H54 (cell line): ENCODE data around the gene LTBP4.

ENCODE experiments used
- DNase-seq: peaks from one replicate; pipeline ENCODE4 v3.0.0; 2011; ENCODE audit warnings: low spot score, mixed read lengths; ENCODE audit not compliant: insufficient read length
- FAIRE-seq: peaks from 3 replicates; lab custom pipeline; 2011; peaks lifted over from hg19 to GRCh38; lab: Jason Lieb, UNC
- POLR2A ChIP-seq: IDR thresholded peaks from 2 replicates; pipeline ENCODE4 v1.6.1; 2011; ENCODE audit warnings: low read depth, mild to moderate bottlenecking, low read length

The LTBP4 gene

DNA sequence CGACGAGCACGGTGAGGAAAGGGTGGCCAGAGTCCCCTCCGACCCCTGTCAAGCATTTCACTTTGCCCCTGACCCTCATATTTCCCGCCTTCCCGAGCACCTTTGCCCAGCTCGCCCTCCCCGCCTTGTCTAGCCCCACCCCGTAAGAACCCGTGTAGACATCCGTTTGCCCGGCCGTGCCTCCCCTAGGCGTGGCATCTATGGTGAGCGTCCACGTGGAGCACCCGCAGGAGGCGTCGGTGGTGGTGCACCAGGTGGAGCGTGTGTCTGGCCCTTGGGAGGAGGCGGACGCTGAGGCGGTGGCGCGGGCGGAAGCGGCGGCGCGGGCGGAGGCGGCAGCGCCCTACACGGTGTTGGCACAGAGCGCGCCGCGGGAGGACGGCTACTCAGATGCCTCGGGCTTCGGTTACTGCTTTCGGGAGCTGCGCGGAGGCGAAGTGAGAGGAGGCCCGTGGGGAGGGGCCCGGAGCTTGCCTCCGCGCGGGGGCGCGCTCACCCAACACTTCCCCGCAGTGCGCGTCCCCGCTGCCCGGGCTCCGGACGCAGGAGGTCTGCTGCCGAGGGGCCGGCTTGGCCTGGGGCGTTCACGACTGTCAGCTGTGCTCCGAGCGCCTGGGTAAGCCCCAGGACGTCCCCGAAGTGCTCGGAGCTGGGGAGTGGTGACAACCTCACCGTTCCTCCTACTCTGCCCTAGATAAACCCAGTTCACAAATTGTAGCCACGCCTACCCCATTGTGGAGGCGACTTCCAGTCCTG, 4.2 kb downstream of the LTBP4 start:
- TF ChIP-seq POLR2A, result peak; percentile 49; the same call in 1 of the 2 replicates
- peak; percentile 98 for DNase-seq
- peak; percentile 15 for FAIRE-seq

DNA sequence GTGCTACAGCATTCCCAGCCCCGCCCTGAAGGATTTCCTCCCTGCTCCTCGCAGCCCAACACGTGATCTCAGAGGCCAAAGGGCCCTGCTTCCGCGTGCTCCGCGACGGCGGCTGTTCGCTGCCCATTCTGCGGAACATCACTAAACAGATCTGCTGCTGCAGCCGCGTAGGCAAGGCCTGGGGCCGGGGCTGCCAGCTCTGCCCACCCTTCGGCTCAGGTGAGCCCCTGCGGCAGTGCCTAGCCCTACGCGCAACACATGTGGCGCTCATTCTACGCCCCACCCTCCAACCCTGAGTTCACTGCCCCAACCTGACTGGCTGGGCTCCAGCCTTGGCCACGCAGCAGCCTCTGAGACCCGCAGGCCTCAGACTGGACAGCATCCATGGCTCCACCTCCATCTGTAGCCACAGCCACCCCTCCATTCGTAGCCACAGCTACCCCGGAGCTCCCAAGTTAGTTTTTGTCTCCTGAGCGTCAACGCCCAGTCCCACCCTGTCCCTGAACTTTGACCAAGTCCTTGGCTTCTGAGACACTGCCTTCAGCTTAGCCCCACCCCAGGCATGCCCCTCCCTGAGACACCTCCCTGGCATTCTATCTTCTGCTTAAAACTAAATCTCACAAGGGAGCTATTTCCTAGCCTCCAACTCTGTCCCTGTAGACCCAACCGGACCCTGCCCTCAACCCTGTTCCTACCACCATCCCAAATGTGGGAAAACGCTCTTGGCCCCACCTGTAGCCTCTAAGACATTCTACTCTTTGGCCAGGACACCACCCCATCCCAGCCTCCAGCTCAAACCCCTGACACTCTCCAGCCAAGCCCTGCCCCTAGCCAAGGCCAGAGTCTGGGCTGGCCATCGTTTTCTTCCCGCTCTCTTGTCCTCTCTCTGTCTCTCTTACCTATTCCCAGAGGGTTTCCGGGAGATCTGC, 6.4 kb downstream of the LTBP4 start:
- FAIRE-seq, result no peak
- TF ChIP-seq POLR2A, result no peak
- DNase-seq, result no peak

DNA sequence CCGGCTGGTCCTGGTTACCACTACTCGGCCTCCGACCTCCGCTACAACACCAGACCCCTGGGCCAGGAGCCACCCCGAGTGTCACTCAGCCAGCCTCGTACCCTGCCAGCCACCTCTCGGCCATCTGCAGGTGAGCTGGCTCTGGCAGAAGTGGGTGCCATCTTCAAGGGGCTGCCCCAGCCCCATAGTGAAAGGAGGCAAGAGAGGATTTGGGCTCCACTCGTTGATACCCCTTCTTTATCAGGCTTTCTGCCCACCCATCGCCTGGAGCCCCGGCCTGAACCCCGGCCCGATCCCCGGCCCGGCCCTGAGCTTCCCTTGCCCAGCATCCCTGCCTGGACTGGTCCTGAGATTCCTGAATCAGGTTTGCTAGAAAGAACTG, 7.1 kb downstream of the LTBP4 start:
- FAIRE-seq (no peak), DNase-seq (no peak)
- TF ChIP-seq POLR2A, result no peak

DNA sequence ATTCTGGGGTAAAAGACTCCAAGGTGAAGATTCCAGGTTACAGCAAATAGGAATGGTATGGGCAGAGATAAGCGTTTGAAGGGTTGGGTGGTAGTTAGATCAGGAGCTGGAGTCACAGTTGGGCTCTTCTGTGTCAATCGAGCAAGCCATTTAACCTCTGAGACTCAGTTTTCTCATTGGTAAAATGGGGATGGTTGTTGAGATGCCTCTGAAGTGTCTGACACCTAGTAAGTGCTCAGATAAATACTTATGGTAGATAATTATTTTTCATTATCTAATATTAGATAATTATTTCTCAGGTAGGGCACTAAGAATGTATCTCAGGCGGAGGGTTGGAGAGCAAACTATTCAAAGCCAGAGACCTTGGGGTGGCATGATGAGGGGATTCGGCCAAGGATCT, 7.8 kb downstream of the LTBP4 start:
- no peak for DNase-seq

DNA sequence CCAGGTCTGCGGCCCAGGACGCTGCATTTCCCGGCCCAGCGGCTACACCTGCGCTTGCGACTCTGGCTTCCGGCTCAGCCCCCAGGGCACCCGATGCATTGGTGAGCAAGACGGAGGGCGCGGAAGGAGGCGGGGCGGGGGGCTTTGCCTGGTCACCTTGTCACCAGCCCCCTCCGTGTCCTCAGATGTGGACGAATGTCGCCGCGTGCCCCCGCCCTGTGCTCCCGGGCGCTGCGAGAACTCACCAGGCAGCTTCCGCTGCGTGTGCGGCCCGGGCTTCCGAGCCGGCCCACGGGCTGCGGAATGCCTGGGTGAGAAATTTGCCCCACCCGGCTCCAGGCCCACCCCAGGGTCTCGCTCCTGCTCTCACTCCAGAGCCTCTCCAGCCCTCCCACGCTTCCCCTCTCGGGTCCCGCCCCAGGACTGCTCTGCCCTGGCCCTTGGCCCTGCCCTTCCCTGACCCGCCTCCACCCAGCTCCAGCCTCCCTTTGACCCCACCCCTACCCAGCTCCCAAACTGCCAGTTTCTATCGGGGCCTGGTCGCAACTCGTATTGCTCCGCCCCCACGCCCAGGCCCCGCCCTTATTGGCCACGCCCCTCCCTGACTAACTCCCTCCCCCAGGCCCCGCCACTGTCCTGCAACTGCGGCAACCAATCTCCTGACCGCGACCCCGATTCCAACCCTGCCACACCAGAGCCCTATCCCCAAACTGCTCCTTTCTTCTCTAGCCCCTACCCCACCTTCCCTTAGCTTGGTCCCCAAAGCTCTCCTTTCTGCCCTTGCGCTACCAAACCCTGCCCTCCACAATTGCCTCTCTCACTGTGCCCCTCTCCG, 8.6 kb downstream of the LTBP4 start:
- no peak for TF ChIP-seq POLR2A
- DNase-seq (peak; percentile 98), FAIRE-seq (no peak)

More for the DNA sequence above, 7.8 kb downstream of the LTBP4 start:
- no peak for FAIRE-seq
- TF ChIP-seq POLR2A, result no peak

DNA sequence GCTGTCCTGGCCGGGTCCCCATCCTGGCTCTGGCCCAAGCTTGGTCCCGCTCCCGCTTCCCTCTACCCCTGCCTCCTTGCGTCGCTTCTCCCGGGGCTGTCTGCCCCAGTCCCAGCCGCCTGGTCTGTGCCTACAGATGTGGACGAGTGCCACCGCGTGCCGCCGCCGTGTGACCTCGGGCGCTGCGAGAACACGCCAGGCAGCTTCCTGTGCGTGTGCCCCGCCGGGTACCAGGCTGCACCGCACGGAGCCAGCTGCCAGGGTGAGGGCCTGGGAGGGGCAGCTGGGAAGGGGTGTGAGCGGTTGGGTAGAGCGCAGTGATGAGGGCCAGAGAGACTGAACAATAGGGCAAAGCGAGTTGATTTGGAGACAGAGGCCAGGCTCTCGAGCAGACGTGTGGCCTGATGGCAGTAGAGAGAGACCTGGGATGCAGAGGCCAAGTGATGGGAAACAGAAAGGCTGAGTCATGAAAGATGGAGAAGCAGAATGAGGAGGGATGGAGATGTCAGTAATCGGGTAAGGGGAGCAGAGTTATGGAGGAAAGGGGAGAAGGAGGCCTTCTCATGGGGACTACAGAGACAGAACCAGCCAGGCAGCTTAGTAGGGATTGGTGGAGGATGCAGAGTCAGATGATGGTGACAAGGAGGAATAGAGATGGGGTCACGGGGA, 9.4 kb downstream of the LTBP4 start:
- no peak for TF ChIP-seq POLR2A
- FAIRE-seq, result no peak
- DNase-seq, result no peak

DNA sequence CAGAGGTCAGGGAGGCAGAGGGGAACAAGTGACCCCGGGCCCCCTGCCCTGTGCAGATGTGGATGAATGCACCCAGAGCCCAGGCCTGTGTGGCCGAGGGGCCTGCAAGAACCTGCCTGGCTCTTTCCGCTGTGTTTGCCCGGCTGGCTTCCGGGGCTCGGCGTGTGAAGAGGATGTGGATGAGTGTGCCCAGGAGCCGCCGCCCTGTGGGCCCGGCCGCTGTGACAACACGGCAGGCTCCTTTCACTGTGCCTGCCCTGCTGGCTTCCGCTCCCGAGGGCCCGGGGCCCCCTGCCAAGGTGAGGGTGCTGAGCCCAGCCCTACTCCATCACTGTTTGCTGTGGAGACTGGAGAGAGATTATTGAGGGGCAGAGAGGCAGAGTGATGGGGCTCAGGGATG, 9.9 kb downstream of the LTBP4 start:
- FAIRE-seq (no peak), DNase-seq (no peak)
- TF ChIP-seq POLR2A, result no peak

DNA sequence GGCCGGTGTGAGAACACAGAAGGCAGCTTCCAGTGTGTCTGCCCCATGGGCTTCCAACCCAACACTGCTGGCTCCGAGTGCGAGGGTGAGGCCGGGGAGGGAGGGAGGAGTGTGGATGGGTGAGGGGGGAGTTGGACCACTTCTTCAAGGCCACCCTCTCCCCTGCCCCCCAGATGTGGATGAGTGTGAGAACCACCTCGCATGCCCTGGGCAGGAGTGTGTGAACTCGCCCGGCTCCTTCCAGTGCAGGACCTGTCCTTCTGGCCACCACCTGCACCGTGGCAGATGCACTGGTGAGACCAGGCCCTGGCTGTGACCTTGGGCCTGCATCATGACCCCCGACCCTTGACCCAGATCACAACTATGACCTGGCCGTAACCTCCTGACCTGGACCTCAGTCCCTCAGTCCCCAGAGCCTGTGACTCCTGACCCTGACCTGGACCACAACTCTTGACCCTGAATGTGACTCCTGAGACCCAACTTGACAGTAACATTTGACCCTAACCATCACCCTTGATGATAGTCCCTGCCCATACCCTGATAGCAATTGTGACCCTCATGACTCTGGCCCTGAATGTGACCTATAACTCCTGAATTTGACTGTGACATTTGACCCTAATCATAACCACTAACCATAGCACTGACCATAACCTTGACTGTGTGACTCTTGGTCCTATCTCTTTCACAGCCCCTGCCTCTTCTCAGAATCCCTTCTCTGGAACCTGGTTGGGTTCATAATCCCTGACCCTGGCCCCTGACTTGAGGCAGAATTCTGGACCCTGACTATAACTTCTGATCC, 10.9 kb downstream of the LTBP4 start:
- DNase-seq (no peak), FAIRE-seq (no peak)
- TF ChIP-seq POLR2A, result no peak

DNA sequence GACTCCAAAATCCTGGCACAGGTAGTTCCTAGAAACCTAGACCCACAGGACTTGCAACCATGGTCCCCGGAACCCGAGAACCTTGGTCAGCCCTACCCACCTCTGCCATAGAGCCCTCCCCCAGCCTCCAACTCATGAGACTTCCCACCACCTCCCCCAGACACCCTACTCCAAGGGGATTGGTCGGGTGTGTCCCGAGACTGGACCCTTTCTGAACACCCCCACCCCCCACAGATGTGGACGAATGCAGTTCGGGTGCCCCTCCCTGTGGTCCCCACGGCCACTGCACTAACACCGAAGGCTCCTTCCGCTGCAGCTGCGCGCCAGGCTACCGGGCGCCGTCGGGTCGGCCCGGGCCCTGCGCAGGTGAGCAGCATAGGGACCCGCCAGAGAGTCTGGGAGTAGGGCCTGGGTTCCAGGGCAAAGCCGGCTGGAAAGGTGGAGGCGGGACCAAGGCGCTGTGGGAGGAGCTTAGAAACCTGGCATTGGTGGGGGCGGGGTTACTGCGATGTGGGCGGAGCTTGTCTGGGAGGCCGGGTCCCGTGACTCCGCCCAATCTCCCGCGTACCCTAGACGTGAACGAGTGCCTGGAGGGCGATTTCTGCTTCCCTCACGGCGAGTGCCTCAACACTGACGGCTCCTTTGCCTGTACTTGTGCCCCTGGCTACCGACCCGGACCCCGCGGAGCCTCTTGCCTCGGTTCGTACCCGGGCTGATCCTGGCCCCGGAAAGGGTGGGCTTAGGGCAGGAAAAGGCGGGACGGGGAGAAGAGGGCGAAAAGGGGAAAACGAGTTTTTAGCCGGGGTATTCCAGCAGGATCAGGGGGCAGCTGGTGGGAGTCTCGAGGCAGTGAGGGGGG, 11.9 kb downstream of the LTBP4 start:
- DNase-seq, result no peak
- no peak for FAIRE-seq
- TF ChIP-seq POLR2A, result no peak

DNA sequence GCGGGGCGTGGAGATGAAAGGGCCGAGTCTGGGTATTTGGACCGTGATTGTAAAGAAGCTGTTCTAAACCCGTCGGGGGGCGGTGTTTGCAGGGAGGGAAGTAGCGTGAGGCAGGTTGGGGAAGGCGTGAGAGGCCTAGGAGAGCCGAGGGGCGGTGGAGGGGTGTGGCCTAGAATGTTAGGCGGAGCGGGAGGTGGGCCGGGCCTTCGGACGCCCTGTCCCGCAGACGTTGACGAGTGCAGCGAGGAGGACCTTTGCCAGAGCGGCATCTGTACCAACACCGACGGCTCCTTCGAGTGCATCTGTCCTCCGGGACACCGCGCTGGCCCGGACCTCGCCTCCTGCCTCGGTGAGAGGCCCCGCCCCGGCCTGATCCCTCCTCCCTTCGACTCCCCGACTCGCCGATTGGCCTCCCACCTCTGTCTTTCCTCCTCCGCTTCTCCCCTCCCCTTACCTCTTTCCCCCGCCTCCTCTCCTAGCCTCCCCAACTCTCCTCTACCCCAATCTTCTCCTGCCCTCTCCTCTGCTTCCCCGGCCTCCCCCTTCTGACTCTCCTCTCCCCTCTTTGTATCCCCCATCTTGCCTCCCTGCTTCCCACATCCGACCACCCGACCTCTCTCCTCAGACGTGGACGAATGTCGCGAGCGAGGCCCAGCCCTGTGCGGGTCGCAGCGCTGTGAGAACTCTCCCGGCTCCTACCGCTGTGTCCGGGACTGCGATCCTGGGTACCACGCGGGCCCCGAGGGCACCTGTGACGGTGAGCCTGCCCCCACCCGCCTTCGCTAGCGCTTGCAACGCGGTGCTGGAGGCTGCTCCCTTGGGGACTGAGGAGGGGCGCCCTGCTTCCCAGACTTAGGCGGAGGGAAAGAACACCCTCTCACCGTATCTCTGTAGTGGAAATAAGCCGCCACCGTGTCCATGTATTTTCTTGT, 12.8 kb downstream of the LTBP4 start:
- no peak for FAIRE-seq
- DNase-seq, result no peak
- TF ChIP-seq POLR2A, result no peak
